HG03064 (cell line): Measurements from ENCODE around the gene STYK1.
"Not testable (repeated sequence)": the region's sequence is repeated elsewhere in the genome, so short reads cannot be mapped to it uniquely, and the experiment has no call there.

ENCODE experiments used
- ATAC-seq: cut with Tn5 transposase; IDR thresholded peaks from one replicate; pipeline ENCODE4 v1.9.1; 2021; ENCODE audit warnings: low read depth; ENCODE audit not compliant: unreplicated experiment

Gene STYK1

GRCh38 chr12:10690906-10691305 is 17.1 kb upstream of the STYK1 start:
- ATAC-seq, result no peak

GRCh38 chr12:10689146-10689545 is 15.3 kb upstream of the STYK1 start:
- no peak for ATAC-seq

- no peak for ATAC-seq
Observed at GRCh38 chr12:10688042-10688441, 14.2 kb upstream of the STYK1 start.

GRCh38 chr12:10672231-10672868 is 1.5 kb downstream of the STYK1 start:
- no peak for ATAC-seq

GRCh38 chr12:10669533-10669932 is 4.3 kb downstream of the STYK1 start:
- ATAC-seq, result no peak

- ATAC-seq, result no peak
Observed at GRCh38 chr12:10668526-10668925, 5.3 kb downstream of the STYK1 start.

DNA sequence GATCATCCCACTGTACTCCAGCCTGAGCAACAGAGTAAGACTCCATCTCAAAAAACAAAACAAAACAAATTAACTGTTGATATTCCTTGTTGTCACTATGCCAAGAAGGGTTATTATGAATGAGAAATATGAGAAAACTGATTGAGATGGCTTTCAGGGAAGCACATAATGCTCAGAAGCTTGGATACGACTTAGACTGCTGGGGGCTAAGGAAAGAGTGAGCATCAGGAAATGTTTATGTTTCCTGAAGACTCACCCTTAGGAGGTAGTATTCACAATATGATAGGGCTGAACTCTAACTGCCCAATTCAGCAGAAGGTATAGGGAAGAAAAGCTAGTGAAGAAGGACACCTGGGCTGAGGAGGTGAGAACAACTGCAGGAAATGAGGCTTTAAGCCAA is 6.3 kb downstream of the STYK1 start:
- no peak for ATAC-seq

GRCh38 chr12:10664499-10664898 is 9.4 kb downstream of the STYK1 start:
- no peak for ATAC-seq

GRCh38 chr12:10663869-10664268 is 10.0 kb downstream of the STYK1 start:
- ATAC-seq, result no peak

- no peak for ATAC-seq
Observed at GRCh38 chr12:10661338-10661737, 12.5 kb downstream of the STYK1 start.

GRCh38 chr12:10654003-10654402 is 19.8 kb downstream of the STYK1 start:
- ATAC-seq, result no peak

DNA sequence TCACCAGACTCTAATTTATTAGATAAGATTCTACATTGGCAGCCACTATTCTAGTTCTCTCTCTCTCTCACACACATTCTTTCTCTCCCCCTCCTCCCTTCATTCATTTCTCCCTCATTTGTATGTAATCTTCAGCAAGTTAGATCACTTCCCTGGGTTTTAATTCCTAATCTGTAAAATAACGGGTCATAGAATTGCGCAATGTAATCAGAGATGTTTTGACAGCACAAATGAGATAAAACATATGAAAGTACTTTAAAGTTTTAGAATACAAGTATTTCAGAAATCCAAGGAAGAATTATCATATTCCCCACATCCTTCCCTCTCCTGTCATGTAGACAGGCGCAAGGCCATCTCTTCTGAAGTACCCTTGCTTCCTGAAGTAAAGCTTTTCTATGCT is 21.7 kb downstream of the STYK1 start:
- ATAC-seq, result no peak

- not testable (repeated sequence) for ATAC-seq
Observed at GRCh38 chr12:10646576-10646975, 27.3 kb downstream of the STYK1 start.

GRCh38 chr12:10645910-10646309 is 27.9 kb downstream of the STYK1 start:
- no peak for ATAC-seq

DNA sequence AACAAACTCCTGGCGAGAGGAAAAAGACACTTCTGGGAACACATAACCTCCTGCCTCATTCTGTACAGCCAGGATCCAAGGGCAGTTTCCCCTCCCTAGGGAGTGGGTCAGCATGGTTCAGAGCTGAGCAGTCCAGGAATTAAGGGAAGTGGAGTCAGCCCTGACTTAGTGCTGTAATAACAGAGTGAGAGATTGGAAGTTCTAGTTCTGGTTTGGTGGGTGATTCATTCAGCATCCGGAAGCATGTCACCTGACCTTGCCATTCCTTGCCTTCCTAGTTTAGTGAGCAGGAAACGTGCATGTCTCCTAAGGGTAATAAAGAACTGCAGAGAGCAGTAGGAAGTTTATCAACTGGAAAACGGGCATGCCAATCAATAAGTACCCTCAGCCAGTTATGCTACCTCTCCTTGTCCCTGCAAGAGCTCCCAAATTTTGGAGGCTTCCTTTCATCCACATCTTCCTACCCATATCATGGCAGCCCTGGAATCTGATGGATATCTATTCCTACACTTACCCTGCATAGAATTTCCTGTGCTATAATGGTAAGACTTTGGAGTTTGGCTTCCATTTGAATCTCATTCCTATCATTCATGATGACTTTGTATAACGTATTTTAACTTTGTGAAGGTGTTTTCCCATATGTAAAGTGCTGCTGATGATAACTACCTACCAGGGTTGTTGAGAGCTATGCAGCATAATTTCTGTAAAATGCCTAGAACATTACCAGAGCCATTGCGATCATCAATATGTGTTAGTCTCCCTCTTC is 31.9 kb downstream of the STYK1 start:
- ATAC-seq, result no peak

DNA sequence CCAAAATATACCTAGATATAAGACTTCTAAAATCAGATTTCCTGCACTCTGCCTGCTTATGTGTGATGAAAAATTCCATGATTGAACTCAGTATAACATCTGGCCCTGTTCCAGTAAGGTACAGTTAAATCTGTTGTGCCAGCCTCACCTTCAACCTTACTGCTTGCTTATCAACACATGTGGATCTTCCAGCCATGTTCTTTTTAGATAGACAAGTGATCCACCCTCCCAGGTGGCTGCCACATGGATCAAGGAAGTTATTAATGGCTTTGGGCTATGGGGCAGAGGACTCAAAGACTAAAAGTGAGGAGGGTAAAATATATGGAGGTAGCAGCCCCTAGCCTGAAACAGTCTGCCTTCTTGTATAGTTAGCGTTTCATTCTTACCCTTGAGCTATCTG is 35.1 kb downstream of the STYK1 start:
- ATAC-seq, result no peak

DNA sequence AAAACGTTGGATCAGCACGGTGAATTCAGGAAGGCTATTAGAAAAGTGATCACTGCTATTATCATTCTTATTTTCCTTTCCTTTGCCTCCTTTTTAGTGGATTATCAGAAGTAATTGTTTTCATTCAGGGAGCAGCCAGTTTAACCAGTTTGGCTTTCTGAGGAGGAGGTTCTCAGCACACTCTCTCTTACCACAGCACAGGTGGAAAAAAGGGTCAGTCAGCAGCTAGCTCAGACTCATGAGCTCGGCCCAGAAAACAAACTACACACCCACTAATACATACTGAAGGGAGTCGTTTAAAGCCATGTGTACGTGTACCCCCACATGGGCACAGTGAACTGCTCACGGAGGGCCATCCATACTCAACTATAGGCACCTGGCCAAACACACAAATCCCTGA is 37.2 kb downstream of the STYK1 start:
- ATAC-seq, result no peak

DNA sequence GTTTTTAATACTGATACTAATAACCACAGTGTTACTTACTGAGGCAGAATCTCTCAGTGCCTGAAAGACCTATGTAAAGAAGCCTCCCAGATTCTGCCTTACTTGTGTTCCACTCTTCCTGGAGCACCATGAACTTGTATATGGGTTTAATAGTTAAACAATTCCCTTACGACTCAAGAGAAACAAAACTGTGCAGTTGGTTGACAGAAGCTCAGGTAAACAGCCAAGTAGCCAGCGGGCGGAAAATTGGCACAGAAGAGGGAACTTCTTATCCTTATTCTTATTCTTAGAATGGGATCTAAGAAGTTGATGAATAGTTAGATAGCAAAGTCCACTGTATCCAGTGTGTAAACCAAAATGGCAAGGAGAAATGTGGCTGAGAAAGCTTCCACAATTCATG is 37.7 kb downstream of the STYK1 start:
- ATAC-seq, result no peak

- no peak for ATAC-seq
Observed at GRCh38 chr12:10635306-10635705, 38.5 kb downstream of the STYK1 start.

DNA sequence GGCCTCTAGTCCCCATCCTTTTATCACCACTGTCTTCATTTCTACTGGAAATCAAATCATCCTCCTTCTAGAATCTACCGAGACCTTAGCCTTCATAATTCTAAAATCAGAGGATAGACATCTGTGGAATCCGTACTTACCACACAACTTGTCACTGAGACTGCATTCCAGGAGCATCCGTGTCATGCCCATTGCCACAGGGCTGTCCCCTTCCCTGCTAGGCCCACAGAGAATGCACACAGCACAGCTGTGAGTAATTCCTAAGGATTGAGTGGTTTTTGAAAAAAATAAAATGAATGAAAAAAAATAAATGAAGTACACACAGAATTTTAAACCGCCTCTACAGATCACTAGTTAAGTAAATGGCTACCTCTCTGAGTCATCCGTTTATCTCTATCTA is 39.4 kb downstream of the STYK1 start:
- ATAC-seq, result no peak

GRCh38 chr12:10633541-10633940 is 40.3 kb downstream of the STYK1 start:
- no peak for ATAC-seq

DNA sequence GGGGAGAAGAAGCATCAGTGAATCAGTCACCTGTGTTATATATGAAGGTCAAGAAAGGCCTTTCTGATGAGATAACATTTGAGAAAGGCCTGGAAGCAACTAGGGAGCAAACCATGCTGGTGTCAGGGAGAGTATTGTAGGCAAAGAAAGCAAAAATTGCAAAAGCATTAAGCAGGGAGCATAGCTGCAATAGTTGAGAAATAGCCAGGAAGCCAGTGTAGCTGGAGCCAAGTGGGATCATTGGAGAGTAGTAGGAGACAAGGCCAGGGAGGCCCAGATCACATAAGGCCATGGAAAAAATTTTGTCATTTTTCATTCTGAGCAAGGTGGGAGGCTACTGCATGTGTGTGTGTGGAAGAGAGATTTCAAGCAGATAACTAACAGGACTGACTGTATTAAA is 41.6 kb downstream of the STYK1 start:
- no peak for ATAC-seq
